Activated CD4-positive, alpha-beta T cell treated with anti-CD3 and anti-CD28 coated beads, Interleukin-2, amount 50 U/mL, for 4 hours (primary cell): ENCODE data around the gene HTR2B.
"Not testable (repeated sequence)": the region's sequence is repeated elsewhere in the genome, so short reads cannot be mapped to it uniquely, and the experiment has no call there.

Experiments
- DNase-seq, 2 experiments: peaks; one replicate each; pipeline ENCODE4 v3.0.0-alpha.2; 2020

Gene HTR2B

DNA sequence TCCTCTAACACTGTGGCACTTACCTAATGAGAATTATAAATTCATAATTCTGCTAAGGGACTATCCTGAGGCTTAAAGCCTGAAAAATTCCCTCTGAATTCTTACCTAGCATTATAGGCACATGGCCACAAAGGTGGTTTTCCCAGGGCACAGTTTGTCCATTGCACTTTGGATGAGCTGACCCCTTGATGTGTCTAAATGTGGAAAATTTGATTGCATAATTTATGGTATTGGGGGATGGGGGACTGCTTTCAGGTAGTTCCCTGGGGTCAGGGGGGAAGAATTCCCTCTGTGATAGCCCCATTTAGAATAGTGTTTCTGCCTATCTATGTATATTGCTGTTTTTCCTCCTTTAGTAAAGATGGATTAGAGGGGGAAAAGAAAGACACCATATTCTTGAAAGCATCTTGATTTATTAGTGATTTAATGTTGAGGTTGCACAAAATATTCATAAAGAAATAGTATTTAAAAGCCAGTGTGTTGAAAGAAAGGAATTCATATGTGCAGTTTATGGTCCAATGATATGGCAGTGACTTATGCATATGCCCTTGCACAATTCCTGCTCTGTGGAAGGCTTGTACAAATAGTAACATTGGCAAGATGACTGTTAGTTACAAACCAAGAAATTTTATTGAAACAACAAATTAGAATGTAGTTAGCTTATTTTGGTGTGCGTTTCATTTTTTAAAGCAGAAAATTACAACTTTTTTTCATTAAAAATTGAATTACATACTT lies 8.7 kb upstream of the HTR2B start:
- no peak for DNase-seq

DNA sequence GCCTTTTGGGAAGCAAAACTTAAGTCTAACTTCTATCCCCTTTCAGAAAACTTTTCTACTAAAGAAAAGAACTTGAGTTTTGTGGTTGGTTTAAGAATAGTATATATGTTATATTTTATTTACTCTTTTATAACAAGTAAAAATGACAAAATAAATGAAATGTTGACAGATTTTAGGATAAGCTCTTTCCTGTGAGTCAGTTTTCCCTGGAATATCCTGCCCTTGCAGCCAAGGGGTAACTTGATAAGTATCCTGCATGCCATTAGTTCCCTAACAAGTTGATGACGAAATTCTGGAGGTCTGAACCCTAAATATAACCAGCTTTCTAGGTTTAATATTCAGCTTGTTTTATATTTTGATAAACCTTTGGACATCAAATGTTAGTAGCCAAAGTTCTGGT lies 7.3 kb upstream of the HTR2B start:
- DNase-seq = no peak

DNA sequence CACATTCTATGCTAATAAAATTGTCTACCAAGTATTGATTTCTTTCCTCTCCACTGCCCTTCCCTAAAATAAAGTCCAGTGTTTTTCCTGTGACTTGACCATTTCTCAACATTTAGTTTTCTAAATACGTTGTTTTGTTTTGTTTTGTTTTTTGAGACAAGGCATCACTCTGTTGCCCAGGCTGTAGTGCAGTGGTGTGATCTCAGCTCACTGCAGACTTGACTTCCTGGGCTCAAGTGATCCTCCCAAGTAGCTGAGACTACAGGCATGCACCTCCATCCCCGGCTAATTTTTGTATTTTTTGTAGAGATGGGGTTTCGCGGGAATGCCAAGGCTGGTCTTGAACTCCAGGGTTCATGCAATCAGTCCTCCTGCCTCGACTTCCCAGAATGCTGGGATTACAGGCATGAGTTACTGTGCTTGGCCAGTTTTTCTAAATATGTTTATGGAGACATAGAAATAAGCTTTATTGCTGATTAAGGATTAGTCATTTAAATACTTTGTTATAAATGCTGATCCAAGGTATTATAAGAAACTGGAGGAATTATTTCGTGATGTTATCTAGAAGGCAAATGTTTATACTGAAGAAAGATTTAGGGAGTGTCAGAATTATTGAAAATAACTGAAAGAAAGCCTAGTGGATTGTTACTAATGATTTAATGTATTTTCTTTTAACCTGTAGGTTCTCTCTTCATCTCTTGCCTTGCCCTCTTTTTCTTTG lies 5.7 kb upstream of the HTR2B start:
- no peak for DNase-seq

DNA sequence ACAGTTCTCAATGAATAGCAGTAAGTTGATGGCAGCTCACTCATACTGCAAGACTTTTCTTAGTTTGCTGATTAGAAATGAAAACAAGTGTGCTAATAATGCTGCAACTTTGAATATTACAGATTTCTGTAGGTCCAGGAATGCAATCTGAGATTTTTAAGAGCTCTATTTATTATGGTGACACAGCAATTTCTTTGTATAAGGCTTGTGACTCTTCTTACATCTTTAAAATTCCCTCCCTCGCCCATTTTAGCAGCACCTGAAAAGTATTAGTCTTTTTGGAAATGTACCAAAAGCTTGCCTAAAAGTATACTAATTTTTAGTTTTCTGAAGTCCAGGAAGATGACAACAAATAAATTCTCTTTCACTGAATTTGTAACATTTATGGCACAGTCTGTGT lies 4.4 kb upstream of the HTR2B start:
- DNase-seq = no peak

DNA sequence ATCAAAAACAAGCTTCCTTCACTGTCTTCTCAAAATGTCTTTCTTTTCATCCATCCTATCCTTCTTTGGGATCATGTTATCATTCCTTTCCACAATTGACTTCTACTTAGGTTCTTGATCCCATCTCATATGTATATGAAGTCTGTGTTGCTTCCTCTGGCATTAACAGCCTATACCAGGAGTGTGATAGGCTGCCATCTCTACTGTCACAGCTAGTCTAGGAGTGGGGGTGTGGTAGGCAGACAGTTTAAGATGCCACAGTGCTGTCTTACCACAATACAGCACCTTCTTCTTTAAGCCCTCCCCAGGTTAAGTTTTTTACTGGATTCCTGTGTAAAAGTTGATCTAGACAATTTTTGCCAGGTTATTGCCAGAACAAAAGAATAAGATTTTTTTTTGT lies 3.7 kb upstream of the HTR2B start:
- DNase-seq = no peak

DNA sequence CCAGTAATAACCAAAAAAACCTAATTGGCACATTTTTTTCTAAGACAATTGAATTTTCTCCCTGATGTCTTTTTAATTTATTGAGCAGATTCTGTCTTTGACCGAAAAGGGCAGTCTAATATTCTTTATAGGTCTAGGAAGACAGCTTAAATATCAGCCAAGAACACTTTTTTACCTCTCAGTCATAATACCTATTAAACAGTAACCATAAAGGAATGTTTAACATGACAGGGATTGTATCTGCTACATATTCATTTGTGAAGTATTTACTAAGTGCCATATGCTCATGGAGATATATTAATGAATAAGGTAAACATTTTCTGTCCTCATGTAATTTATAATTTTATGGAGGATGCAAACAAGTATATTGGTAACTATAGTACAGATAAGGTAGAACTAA lies 3.1 kb upstream of the HTR2B start:
- no peak for DNase-seq

DNA sequence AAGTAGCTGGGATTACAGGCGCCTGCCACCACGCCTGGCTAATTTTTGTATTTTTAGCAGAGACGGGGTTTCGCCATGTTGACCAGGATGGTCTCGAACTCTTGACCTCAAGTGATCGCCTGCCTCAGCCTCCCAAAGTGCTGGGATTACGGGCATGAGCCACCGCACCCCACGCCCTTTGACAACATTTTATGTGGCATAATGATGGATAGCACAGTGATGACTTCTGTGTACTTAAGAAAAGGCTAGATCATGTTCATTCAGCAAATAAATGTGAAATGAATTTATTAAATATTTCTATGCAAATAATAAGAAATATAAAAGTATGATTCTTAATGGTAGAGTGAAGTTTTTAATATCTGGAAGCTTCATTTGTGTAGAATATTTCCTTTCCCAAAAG lies 2.6 kb upstream of the HTR2B start:
- DNase-seq = no peak

DNA sequence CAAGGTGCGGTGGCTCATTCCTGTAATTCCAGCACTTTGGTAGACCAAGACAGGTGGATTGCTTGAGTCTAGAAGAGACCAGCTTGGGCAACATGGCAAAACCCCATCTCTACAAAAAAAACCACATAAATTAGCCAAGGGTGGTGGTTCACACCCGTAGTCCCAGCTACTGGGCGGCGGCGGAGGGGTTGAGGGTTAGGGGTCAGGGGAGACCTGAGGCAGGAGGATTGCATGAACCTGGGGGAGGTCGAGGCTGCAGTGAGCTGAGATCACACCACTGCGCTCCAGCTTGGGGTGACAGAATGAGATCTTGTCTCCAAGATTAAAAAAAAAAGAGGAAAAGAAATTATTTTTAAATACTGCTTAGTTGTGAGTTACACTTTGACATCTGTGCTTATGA lies 1.3 kb upstream of the HTR2B start:
- no peak for DNase-seq

DNA sequence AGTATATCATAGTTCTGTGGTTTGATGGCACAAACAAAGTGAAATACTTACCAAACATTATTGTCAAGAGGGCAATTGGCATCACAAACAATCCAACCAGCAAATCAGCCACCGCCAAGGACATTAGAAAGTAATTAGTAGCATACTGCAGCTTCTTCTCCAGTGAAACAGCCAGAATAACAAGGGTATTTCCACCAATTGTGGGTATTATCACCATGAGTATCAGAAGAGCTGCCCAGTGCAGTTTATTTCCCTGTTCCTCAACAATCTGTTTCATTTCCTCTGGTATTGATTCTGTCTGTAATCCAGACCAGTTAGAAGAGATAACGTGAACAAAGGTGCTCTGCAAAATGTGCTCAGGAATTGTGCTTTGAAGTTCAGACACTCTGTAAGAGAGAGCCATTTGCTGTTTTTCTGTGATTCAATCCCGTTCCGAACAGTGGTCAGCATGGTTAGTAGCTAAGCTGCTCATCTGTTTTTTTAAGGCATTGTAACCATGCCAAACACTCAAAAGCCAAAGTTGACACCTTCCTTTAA lies 1.4 kb downstream of the HTR2B start:
- DNase-seq = no peak

DNA sequence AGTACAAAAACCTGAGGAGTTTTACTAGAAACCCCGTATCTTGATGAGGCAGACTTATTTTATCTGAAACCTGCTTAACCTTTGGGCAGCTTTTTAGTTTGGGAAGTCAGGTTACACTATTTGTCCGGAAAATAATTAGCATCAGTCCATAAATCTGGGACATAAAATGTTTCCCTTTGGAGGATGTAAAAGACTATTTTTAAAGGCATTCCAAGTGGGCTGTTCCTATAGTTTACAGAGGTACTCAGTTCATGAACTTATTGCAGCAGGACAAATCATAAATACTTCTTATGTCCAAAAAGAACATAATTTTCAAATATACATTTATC lies 6.3 kb downstream of the HTR2B start:
- no peak for DNase-seq

DNA sequence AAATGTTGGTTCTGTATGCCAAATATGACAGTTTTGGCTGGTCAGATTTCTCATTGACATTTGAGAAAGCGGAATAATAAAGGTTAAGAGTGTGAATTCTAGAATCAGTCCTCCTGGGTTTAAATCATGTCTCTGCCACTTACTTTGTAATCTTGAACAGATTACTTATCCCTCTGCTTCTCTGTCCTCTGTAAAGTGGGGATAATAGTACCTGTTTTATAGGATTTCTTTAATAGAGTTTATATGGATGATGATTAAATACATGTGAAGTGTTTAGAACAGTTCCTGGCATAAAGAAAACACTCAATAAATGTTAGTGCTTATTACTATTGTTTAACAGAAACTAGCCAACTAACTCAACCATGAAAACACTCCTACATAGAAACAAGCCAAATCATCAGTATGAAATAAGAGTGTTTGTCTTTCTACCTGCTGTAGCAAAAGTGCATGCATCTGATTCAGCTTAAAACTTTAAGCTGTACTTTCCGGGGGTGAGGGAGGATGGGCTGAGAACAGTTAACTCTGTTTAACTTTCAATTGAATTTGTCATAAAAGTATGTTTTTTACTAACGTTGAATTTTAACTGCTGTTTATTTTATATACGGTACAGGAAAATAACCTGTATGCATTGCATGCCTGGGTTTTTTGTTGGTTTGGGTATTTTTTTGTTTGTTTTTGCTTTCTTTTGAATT lies 6.8 kb downstream of the HTR2B start:
- DNase-seq = no peak

DNA sequence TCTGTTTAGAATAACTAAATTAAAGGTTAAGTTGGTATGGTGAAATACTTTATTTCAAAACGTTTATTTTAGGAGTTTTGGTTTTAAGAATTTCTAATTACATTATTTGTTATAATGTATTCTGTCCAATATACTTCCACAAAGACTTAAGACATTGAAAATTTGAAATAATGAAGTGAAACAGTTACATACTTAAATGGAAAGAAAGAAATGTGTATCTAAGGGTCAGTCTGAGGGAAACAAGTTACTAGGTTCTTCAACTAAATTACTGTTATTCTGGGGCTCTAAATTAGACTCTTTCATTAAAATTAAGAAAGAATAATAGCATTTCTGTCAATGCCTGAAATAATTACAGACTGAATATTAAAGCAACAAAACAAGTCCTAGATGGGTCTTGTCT lies 7.7 kb downstream of the HTR2B start:
- no peak for DNase-seq

DNA sequence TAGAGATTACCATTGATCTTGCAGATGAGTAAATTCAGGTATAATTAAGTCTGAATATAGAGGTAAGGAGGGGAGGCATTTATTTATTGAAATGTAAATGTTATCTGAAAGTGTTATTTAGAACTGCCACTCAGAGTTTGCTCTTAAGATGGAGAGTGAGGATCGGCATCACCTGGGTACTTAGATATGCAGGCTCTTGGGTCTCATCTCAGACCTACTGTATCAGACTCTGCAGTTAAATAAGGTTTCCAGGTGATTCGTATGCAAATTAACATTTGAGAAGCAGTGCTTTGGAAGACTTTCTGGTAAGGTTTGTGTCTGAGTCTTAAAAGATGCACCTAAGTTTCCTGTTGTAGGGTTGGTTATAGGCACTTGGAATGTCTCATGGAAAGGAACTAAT lies 9.2 kb downstream of the HTR2B start:
- DNase-seq = no peak

DNA sequence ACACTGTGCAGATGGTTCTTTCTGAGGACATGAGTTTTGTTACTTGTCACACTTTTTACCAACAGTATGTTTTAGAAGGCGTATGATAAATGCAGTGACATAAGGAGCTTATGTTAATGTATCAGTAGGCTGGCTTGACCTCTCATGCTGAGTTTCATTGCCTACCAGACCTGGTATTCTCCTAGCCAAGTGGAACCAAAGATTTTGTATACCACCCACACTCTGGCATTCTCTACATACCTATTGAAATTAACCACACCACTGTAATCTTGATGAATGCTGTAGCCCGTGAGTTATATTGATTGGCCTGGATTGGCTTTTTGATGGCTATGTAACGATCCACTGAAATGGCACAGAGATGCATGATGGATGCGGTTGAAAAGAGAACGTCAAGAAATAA lies 11.4 kb downstream of the HTR2B start:
- no peak for DNase-seq

DNA sequence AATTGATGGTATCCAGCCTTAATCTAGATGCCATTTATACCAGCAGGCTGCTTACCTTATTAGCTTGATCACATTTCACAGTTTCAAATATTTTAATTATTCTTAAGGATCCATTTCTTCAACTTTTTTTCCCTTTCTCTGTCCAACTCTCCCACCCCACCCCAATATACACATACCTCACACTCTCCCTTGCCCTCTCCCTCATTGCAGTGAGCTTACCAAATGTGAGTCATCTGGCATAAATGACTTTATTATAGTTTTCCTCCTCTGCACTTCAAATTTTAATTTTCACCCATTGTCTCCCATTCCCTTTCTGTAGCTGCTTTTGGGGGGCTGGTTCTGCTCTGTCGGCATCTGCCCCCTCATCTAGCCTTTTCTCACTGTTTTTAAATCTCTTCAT lies 12.9 kb downstream of the HTR2B start:
- no peak for DNase-seq

DNA sequence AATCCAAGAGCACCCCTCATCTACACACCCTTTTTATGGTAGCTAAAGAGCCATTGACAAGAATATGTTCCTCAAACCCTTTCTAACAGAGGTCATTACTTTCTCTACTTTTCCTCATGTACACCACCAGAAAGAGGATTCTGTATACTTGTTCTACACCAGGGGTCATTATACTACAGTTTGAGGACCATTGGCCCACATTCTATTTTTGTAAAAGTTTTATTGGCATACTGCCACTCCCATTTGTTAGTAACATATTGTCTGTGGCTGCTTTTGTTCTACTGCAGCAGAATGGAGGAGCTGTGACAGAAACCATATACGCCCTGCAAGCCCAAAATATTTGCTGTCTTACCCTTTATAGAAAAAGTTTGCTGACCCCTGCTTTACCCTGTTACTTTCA lies 14.3 kb downstream of the HTR2B start:
- DNase-seq = no peak

DNA sequence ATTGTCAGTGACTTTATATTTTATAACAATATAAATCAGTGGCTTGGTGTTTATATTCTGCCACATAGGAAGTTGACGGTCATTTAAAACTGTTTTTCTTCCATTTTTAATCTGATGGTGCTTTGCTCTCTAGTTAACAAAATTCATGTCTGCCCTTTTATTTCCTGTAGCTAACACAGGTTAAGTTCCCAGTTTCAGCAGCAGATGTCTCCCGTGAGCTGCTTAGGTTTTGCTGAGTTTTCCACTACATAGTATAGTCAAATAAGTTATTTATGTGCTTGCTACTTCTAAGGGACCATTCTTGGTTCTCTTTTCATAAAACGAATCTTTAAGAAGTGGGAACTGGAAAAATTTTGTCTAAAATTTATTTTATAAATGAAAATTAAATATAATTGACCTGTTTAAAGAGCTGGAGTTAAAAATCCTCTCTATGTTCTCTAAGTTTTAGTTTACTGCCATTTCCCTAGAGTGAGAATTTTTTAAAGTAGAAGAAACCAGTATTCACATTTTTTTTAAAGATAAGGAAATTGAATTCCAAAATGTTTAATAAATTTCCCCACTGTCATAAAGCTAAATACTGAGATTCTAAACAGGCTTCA lies 20.6 kb downstream of the HTR2B start:
- peak; percentile 53 to 60 for DNase-seq

DNA sequence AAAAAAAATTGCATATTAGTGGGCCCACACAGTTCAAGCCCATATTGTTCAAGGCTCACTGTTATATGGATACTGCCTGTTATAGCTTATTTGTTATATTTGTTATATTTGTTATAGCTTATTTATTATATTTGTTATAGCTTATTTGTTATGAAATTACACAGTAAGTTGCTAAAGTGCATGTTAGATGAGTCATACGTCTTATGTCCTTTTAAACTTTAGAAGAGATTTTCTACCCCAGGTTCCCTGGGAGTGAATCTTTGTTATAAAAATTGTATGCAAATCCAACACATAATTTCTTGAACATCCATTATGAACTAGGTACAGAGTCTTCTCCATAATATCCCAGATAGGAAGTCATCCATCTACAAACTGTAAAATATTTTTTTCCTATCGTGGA lies 22.1 kb downstream of the HTR2B start:
- DNase-seq = no peak

DNA sequence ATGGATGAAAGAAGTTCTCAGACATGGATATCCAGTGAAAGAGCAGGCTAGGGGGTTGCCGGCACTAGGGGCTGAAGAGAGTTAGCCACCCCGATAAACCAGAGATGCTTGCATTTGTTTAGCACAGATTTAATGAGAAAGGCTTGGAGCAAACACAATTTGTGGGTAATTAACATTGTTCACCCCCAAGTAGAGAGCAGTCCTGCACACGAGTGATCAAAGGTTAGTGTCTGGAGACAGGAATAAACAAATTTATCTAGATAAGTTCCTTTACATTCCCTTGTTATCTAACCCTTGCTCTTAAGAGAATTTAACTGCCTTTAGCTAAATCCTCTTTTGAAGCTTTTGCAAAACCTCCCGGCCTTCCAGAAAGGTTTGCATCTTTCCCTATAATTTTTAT lies 23.9 kb downstream of the HTR2B start:
- DNase-seq = no peak

DNA sequence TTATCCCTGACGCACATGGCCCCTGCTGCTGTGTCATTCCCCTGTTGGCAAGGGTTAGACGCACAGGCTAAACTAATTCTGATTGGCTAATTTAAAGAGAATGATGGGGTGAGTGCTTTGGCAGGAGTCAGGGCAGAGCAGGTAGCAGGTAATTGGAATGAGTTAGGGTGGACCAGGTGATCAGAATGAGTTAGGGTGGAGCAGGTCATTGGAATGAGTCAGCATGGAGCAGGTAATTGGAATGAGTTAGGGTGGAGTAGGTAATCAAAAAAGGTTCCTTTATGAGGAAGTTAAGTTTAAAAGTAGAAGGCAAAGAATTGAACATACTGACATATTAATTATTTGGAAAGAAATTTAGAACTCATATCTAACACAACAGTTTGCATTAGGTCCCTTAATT lies 24.5 kb downstream of the HTR2B start:
- DNase-seq = not testable (repeated sequence)

DNA sequence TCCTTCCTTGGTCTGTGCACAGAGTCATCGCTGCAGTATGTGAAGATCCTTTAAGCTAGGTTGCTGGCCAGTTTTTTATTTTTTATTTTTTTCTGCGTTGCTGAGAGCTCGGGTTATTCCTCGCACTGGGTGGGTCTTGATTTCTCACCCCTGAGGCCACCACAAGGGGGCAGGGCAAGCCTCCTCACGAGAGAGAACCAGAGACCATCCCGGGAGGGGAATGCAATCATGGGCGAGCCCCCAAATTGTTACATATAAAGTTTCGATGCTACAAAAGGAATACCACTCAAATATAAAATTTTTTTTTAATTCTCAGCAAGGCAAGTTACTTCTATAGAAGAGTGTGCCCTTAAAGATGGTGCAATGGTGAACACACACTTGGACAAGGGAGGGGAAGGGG lies 24.9 kb downstream of the HTR2B start:
- DNase-seq = no peak

DNA sequence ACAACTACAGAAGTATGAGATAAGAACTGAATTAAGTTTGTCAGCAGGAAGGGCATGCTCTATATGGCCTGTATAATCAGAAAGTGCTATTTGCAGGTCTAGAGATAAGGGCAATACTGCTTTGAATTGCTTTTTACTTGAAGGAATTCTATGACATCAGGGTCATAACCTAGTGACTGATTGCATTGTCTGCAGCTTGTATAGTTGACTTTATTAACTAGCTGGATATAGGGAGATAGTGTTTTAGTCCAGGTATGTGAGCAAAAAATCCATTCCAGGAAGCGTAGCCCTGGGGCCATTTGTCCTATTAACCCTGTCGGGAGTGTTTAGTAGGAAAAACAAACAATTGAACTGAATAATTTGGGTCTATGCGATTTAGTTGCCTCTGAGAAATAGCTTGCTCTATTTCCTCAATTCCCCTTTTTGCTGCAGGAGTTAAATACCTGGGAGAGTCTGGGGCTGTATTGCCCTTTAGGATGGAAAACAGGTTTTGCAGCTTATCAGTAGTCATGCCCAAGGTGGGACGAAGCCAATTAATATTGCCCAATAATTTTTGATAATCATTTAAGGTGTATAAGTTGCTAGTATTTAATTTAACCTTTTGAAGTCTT lies 30.0 kb downstream of the HTR2B start:
- DNase-seq = no peak

DNA sequence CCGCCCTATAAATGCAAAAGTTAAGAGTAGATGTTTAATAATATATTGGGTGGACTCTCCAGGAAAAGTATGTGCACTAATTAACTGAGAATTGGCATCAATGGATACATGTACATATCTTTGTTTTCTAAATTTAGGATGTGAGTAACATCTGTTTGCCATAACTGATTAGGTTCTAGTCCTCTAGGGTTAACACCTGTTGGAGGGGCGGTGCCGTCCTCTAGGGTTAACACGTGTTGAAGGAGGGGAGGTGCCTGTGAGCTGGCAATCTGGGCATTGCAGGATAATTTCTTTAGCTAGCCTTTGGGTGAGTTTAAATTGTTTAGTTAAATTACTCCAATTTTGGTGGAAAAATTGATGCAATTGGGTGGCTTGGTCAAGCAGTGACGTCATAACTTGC lies 30.9 kb downstream of the HTR2B start:
- DNase-seq = no peak
